ENCODE data around the gene CD79A. TPM values are rescaled to one million over a fixed set of nuclear protein-coding genes. Genes with fewer than 3 reads are reported as not detected.

CD79A gene
- total and polyA plus RNA-seq, 2 donors (not counting 1 experiment from before 2014, with no cell fraction given), result 0.07 to 0.17 TPM

DNA sequence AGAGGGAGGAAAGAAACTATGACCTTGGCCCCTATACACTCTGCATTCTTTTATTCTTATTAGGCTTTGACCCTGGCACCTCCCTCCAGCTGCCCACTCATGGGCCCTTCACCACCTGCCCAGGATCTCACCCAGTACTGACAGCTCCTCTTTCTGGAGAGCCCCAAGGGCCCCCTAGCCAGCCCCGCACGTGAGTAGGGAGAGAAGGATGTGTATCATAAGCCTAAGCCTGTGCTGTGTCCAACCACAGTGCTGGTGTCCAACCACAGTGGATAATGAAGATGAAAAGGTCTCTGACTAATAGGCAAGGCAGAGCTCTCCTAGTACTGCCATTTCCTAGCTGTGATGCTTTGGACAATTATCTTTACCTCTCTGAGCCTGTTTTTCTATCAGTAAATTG is 28.0 kb upstream of the CD79A start:
- H3K9me3 ChIP-seq (ENCODE audit: control insufficient read depth, insufficient read depth, low read depth, low read length), result no peaks in the 10 kb centered on the region
- no peaks in the 10 kb centered on the region for H3K4me1 ChIP-seq (ENCODE audit: control insufficient read depth, extremely low read depth, insufficient read depth, low read length)
- TF ChIP-seq EZH2 (IDR thresholded peaks at IDR 0.05; ENCODE audit: low read length, missing control alignments), result no peak
- TF ChIP-seq, protein P1, sequence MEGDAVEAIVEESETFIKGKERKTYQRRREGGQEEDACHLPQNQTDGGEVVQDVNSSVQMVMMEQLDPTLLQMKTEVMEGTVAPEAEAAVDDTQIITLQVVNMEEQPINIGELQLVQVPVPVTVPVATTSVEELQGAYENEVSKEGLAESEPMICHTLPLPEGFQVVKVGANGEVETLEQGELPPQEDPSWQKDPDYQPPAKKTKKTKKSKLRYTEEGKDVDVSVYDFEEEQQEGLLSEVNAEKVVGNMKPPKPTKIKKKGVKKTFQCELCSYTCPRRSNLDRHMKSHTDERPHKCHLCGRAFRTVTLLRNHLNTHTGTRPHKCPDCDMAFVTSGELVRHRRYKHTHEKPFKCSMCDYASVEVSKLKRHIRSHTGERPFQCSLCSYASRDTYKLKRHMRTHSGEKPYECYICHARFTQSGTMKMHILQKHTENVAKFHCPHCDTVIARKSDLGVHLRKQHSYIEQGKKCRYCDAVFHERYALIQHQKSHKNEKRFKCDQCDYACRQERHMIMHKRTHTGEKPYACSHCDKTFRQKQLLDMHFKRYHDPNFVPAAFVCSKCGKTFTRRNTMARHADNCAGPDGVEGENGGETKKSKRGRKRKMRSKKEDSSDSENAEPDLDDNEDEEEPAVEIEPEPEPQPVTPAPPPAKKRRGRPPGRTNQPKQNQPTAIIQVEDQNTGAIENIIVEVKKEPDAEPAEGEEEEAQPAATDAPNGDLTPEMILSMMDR (conservative IDR thresholded peaks at IDR 0.05 in 1 of 2, IDR thresholded peaks at IDR 0.05 in 1 of 2; ENCODE audit: low read depth in 1 of 2, low read length in 2 of 2), result no peak
- no peak overlapping the region for H3K27ac ChIP-seq (ENCODE audit: insufficient read depth, low read length)
- DNase-seq (ENCODE audit: low read depth in 2 of 2), result no peak
- H3K9ac ChIP-seq (ENCODE audit: insufficient read depth, low read length), result no peak overlapping the region
- no peak overlapping the region for H3K4me2 ChIP-seq (ENCODE audit: extremely low read depth, insufficient read depth, low read length)
- H4K20me1 ChIP-seq (ENCODE audit: control insufficient read depth, extremely low read depth, insufficient read depth, low read length), result no peaks in the 10 kb centered on the region
- H3K4me3 ChIP-seq (replicated peaks in 1 of 4; ENCODE audit: control extremely low read depth in 1 of 4, insufficient read depth in 1 of 4, low read depth in 3 of 4, low read length in 4 of 4), result no peak overlapping the region
- H3K27me3 ChIP-seq (ENCODE audit: control insufficient read depth, insufficient read depth, low read length), result peaks cover 20% of the 10 kb centered on the region
- H2AFZ ChIP-seq (ENCODE audit: low read length), result no peak overlapping the region
- H3K36me3 ChIP-seq (ENCODE audit: control insufficient read depth, insufficient read depth, low read length), result no peaks in the 10 kb centered on the region
- no peaks in the 10 kb centered on the region for H3K79me2 ChIP-seq (ENCODE audit: control insufficient read depth, insufficient read depth, low read length)

DNA sequence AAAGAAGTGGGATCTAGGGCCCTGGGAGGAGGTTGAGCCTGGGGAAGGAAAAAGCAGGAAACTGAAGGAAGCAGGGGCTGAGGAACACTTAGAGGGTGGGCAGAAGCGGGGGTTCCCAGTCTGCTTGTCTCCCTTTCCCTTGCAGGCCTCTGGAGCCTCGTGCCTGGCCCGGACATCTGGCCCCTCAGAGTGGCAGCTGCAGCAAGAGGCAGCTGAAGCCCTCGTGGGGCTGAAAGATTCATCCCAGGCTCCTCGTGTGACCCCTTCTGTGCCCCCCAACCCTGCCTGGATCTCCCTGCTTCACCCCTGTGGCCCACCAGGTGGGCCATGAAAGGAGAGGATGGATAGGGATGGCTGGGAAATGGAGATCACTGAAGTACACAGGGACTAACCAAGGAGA is 26.7 kb upstream of the CD79A start:
- Histone ChIP-seq H3K9me3 (ENCODE audit: control insufficient read depth, insufficient read depth, low read depth, low read length) (no peaks in the 10 kb centered on the region), H3K27me3 (ENCODE audit: control insufficient read depth, insufficient read depth, low read length) (peaks cover 25% of the 10 kb centered on the region), H2AFZ (ENCODE audit: low read length) (no peak overlapping the region), H3K79me2 (ENCODE audit: control insufficient read depth, insufficient read depth, low read length) (no peaks in the 10 kb centered on the region), H3K4me2 (ENCODE audit: extremely low read depth, insufficient read depth, low read length) (no peak overlapping the region), H3K27ac (ENCODE audit: insufficient read depth, low read length) (no peak overlapping the region), H3K9ac (ENCODE audit: insufficient read depth, low read length) (no peak overlapping the region), H3K4me3 (replicated peaks in 1 of 4; ENCODE audit: control extremely low read depth in 1 of 4, insufficient read depth in 1 of 4, low read depth in 3 of 4, low read length in 4 of 4) (no peak overlapping the region), H3K36me3 (ENCODE audit: control insufficient read depth, insufficient read depth, low read length) (no peaks in the 10 kb centered on the region), H3K4me1 (ENCODE audit: control insufficient read depth, extremely low read depth, insufficient read depth, low read length) (no peaks in the 10 kb centered on the region), H4K20me1 (ENCODE audit: control insufficient read depth, extremely low read depth, insufficient read depth, low read length) (no peaks in the 10 kb centered on the region)
- TF ChIP-seq, protein P1 (conservative IDR thresholded peaks at IDR 0.05 in 1 of 2, IDR thresholded peaks at IDR 0.05 in 1 of 2; ENCODE audit: low read depth in 1 of 2, low read length in 2 of 2), result no peak
- TF ChIP-seq EZH2 (IDR thresholded peaks at IDR 0.05; ENCODE audit: low read length, missing control alignments), result no peak
- no peak for DNase-seq (ENCODE audit: low read depth in 2 of 2)

DNA sequence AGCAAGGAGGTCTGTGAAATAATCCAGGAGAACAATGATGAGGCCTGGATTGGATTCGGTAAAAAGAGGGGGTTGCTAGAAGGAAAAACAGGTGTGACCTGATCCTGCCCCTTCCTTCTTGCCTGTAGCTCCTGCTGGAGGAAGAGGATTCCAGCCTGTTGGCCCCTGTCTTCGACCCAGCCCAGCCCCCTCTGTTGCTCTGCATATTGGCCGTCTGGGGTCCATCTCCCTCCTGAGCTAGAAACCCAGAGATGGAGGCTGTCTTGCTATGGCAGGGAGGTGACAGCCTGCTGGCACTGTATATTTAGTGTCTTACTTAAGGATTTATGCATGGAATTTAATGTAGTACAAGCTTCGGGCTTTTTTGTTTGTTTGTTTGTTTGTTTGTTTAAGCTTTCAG is 25.6 kb upstream of the CD79A start:
- Histone ChIP-seq H3K4me3 (replicated peaks in 1 of 4; ENCODE audit: control extremely low read depth in 1 of 4, insufficient read depth in 1 of 4, low read depth in 3 of 4, low read length in 4 of 4) (no peak overlapping the region), H3K79me2 (ENCODE audit: control insufficient read depth, insufficient read depth, low read length) (no peaks in the 10 kb centered on the region), H4K20me1 (ENCODE audit: control insufficient read depth, extremely low read depth, insufficient read depth, low read length) (no peaks in the 10 kb centered on the region), H3K4me1 (ENCODE audit: control insufficient read depth, extremely low read depth, insufficient read depth, low read length) (no peaks in the 10 kb centered on the region), H3K36me3 (ENCODE audit: control insufficient read depth, insufficient read depth, low read length) (no peaks in the 10 kb centered on the region), H3K9me3 (ENCODE audit: control insufficient read depth, insufficient read depth, low read depth, low read length) (no peaks in the 10 kb centered on the region), H3K27ac (ENCODE audit: insufficient read depth, low read length) (no peak overlapping the region), H3K4me2 (ENCODE audit: extremely low read depth, insufficient read depth, low read length) (no peak overlapping the region), H2AFZ (ENCODE audit: low read length) (no peak overlapping the region), H3K9ac (ENCODE audit: insufficient read depth, low read length) (no peak overlapping the region), H3K27me3 (ENCODE audit: control insufficient read depth, insufficient read depth, low read length) (peaks cover 25% of the 10 kb centered on the region)
- no peak for DNase-seq (ENCODE audit: low read depth in 2 of 2)
- no peak for TF ChIP-seq EZH2 (IDR thresholded peaks at IDR 0.05; ENCODE audit: low read length, missing control alignments)
- TF ChIP-seq, protein P1 (conservative IDR thresholded peaks at IDR 0.05 in 1 of 2, IDR thresholded peaks at IDR 0.05 in 1 of 2; ENCODE audit: low read depth in 1 of 2, low read length in 2 of 2), result no peak
